ENCODE results near the gene ATP2B2. TPM values are rescaled to one million over a fixed set of nuclear protein-coding genes. Genes with fewer than 3 reads are reported as not detected.

Gene ATP2B2
- polyA plus RNA-seq, 2 of the 4 experiments (the other 2 are of a cell fraction): 0.03 to 0.04 TPM

DNA sequence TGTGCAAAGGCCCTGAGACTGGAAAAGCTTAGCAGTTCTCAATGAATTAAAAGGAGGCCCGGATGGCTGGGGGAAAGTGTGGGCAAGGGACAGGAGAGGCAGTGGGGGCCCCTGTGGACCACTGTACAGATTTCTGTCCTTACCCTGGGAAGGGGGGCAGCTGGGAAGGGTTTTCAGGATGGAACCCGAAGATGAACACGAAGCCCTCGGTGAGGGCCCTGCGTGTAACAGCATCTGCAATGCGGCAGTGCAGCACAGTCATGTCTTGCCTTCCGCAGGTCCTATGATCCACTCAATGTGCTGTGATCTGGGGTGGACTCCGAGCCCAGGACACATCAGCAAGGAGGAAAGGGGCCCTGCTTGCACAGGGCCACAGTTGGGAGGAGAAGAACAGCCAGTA is 7.9 kb upstream of the ATP2B2 start:
- Histone ChIP-seq H3K27ac (no peak overlapping the region), H3K4me1 (peaks cover 15% of the 10 kb centered on the region; the same call in 2 of the 3 replicates), H3K4me2 (no peak overlapping the region), H3K4me3 (no peak overlapping the region), H3K9me3 (no peaks in the 10 kb centered on the region)
- ChIA-PET POLR2A (no interaction called here), CTCF (interaction anchor here (1.1 kb wide), 1 partner anchor 11 kb away, joined by 3 read pairs; no protein-coding TSS in a partner anchor)
- ATAC-seq (no peak), FAIRE-seq (no peak), DNase-seq (ENCODE audit: low read depth in 1 of 2, low spot score in 1 of 2) (no peak)
- 83% methylated on average over 8 of the region's 8 CpGs for WGBS (ENCODE audit: missing lambda C conversion rate)
- TF ChIP-seq, protein P1, sequence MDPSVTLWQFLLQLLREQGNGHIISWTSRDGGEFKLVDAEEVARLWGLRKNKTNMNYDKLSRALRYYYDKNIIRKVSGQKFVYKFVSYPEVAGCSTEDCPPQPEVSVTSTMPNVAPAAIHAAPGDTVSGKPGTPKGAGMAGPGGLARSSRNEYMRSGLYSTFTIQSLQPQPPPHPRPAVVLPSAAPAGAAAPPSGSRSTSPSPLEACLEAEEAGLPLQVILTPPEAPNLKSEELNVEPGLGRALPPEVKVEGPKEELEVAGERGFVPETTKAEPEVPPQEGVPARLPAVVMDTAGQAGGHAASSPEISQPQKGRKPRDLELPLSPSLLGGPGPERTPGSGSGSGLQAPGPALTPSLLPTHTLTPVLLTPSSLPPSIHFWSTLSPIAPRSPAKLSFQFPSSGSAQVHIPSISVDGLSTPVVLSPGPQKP (IDR thresholded peaks at IDR 0.05; ENCODE audit: low read depth, low read length): no peak
- TF ChIP-seq BHLHE40 (IDR thresholded peaks at IDR 0.05; ENCODE audit: low read depth, low read length) (no peak), TP53 (CRISPR knock-in tag; IDR thresholded peaks at IDR 0.05) (no peak), RAD21 (conservative IDR thresholded peaks at IDR 0.05 in 1 of 2, IDR thresholded peaks at IDR 0.05 in 1 of 2) (no peak), POLR2AphosphoS2 (conservative IDR thresholded peaks at IDR 0.05; ENCODE audit: low read length) (no peak), NPAS2 (CRISPR knock-in tag; IDR thresholded peaks at IDR 0.05; ENCODE audit: borderline replicate concordance) (no peak)

DNA sequence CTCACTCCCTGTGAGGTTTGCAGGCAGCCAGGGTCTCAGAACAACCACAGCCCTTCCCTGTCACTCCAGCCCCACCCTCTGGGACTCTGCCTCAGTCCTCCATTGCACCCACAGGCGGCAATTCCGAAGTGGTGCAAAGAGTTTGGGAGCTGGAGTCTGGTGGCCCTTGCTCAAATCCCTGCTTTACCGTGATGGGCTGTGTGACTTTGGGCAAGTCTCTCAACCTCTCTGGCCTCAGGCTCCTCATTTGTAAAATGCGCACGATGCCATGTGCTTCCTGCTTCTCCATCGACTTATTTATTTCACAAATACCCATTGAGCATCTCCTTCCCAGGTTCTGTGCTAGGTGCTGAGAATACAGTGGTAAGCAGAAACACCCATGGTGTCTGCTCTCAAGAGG is 7.3 kb upstream of the ATP2B2 start:
- Histone ChIP-seq H3K27ac (peak overlapping the region in 1 of 2 experiments; percentile 56; a peak in 1 of 6 replicates), H3K9me3 (no peaks in the 10 kb centered on the region), H3K4me3 (no peak overlapping the region), H3K4me1 (peaks cover 20% of the 10 kb centered on the region; the same call in 2 of the 3 replicates), H3K4me2 (no peak overlapping the region)
- ChIA-PET CTCF (interaction anchor here (0.6 to 1.1 kb wide), 4 partner anchors 12 to 166 kb away, joined by 3 to 5 read pairs (median 4); no protein-coding TSS in a partner anchor), POLR2A (interaction anchor here (0.6 kb wide), 1 partner anchor 161 kb away, joined by 3 read pairs; no protein-coding TSS in a partner anchor)
- DNase-seq (ENCODE audit: low read depth in 1 of 2, low spot score in 1 of 2): no peak
- 87% methylated on average over 6 of the region's 6 CpGs for WGBS (ENCODE audit: missing lambda C conversion rate)
- ATAC-seq: no peak
- TF ChIP-seq RFX5 (IDR thresholded peaks at IDR 0.05) (no peak), ZFP36 (IDR thresholded peaks at IDR 0.05; ENCODE audit: borderline replicate concordance, partially characterized antibody) (peak; percentile 32)
- no peak for FAIRE-seq

DNA sequence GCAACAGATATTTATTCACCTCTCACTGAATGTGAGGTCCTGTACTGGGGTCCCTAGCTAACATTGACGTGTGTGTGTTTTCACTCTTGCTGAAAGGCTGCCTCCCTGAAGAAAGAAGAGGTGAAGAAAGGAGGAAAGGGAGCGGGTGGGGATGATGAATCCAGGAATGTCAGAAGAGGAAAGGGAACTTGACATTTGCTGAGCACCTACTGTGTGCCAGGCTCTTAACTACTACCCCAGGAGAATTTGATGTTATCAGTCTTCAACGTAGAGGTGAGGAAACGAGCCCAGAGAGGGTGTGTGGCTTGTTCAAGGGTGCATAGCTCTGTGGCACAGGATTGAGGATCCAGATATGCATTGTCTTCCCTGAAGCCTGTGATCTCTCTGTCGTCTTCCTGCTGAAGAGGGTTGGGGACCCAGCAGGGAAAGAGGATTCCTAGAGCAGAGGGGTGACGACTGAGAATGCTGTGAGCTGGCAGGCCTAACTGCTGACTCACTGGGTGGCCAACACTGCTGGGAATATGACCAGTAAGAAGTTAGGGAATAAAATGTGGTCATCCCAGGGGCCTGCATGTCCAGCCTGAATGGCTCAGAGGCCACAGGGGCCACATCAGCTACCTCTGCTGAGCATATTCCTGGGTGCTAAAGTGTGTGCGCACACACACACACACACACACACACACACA is 6.6 kb upstream of the ATP2B2 start:
- DNase-seq (ENCODE audit: low read depth in 1 of 2, low spot score in 1 of 2) (peak in 1 of 2 experiments; percentile 36), ATAC-seq (peak; percentile 54 to 62; a peak in 4 of 6 replicates), FAIRE-seq (no peak)
- no peaks in the 10 kb centered on the region for H3K9me3 ChIP-seq
- peaks cover 20% of the 10 kb centered on the region; the same call in 2 of the 3 replicates for H3K4me1 ChIP-seq
- H3K27ac ChIP-seq: peak overlapping the region in 1 of 2 experiments; percentile 56; a peak in 2 of 6 replicates
- 49% methylated on average over 7 of the region's 7 CpGs for WGBS (ENCODE audit: missing lambda C conversion rate)
- no peak overlapping the region for H3K4me2 ChIP-seq
- no peak overlapping the region for H3K4me3 ChIP-seq
- TF ChIP-seq RFX5 (IDR thresholded peaks at IDR 0.05): no peak
- TF ChIP-seq, protein P2, sequence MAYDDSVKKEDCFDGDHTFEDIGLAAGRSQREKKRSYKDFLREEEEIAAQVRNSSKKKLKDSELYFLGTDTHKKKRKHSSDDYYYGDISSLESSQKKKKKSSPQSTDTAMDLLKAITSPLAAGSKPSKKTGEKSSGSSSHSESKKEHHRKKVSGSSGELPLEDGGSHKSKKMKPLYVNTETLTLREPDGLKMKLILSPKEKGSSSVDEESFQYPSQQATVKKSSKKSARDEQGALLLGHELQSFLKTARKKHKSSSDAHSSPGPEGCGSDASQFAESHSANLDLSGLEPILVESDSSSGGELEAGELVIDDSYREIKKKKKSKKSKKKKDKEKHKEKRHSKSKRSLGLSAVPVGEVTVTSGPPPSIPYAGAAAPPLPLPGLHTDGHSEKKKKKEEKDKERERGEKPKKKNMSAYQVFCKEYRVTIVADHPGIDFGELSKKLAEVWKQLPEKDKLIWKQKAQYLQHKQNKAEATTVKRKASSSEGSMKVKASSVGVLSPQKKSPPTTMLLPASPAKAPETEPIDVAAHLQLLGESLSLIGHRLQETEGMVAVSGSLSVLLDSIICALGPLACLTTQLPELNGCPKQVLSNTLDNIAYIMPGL (CRISPR knock-in tag; IDR thresholded peaks at IDR 0.05; ENCODE audit: borderline replicate concordance): no peak
- no peak for TF ChIP-seq CBX8 (IDR thresholded peaks at IDR 0.05)
- TF ChIP-seq TP53 (CRISPR knock-in tag; IDR thresholded peaks at IDR 0.05): no peak
- TF ChIP-seq KDM5A (IDR thresholded peaks at IDR 0.05): no peak
- TF ChIP-seq PBX3 (IDR thresholded peaks at IDR 0.05): no peak
- ChIA-PET CTCF (interaction anchor here (0.6 to 1.8 kb wide), 5 partner anchors 94 to 226 kb away, joined by 3 to 5 read pairs (median 4); no protein-coding TSS in a partner anchor), POLR2A (interaction anchor here (0.6 kb wide), 1 partner anchor 162 kb away, joined by 3 read pairs; no protein-coding TSS in a partner anchor)
